ENCODE data around the gene CCDC198. TPM values are rescaled to one million over a fixed set of nuclear protein-coding genes. Genes with fewer than 3 reads are reported as not detected.

CCDC198 gene
- total and polyA plus RNA-seq, 2 donors (not counting 3 experiments of a cell fraction or from before 2014, with no cell fraction given) = not detected

- intact Hi-C loops (cut with micrococcal nuclease) = no loop called here
- H3K9me1 ChIP-seq (replicated peaks; ENCODE audit: control insufficient read depth, extremely low read depth, insufficient read depth, low read length) = no peaks in the 10 kb centered on the region
- no peaks in the 10 kb centered on the region for H3K9me3 ChIP-seq (replicated peaks; ENCODE audit: control insufficient read depth, insufficient read depth, low read length)
- no peak for DNase-seq (ENCODE audit: low read depth, low spot score)
- H3K36me3 ChIP-seq (ENCODE audit: control insufficient read depth in 2 of 2, extremely low read depth in 1 of 2, insufficient read depth in 2 of 2, low read length in 2 of 2) = no peaks in the 10 kb centered on the region
- H4K20me1 ChIP-seq (replicated peaks; ENCODE audit: control insufficient read depth, extremely low read depth, insufficient read depth, low read length) = no peaks in the 10 kb centered on the region
- dilution Hi-C loops (cut with MboI; ENCODE audit: extremely low pct_ligation_motif_present, low sequenced_read_pairs) = no loop called here
- H2AFZ ChIP-seq (ENCODE audit: low read depth, low read length) = no peak overlapping the region
- BruUV-seq (replicated peaks) = no TSS peak
- no peak overlapping the region for H3K4me2 ChIP-seq (ENCODE audit: insufficient read depth, low read length)
- FAIRE-seq = no peak
- no peaks in the 10 kb centered on the region for H3K27me3 ChIP-seq (ENCODE audit: control insufficient read depth in 2 of 2, insufficient read depth in 2 of 2, low read length in 2 of 2)
- CTCF ChIA-PET = no interaction called here
- no peaks in the 10 kb centered on the region for H3K4me1 ChIP-seq (ENCODE audit: control insufficient read depth, extremely low read depth, insufficient read depth, low read length)
- no peaks in the 10 kb centered on the region for H3K79me2 ChIP-seq (ENCODE audit: control insufficient read depth, insufficient read depth, low read length)
- H3K27ac ChIP-seq (ENCODE audit: insufficient read depth, low read depth, low read length) = no peak overlapping the region
- POLR2A ChIA-PET = no interaction called here
- TF ChIP-seq POLR2A (IDR thresholded peaks at IDR 0.05; ENCODE audit: low read depth, low read length) (no peak), MYC (IDR thresholded peaks at IDR 0.05; ENCODE audit: low read depth, low read length) (no peak), EZH2 (IDR thresholded peaks at IDR 0.05; ENCODE audit: borderline replicate concordance, low read depth, low read length, severe bottlenecking) (no peak), POLR2AphosphoS5 (IDR thresholded peaks at IDR 0.05; ENCODE audit: insufficient read depth, low read depth, low read length) (no peak), JUN (IDR thresholded peaks at IDR 0.05; ENCODE audit: borderline replicate concordance, insufficient read depth, insufficient read length, low read depth) (no peak), GATA2 (IDR thresholded peaks at IDR 0.05; ENCODE audit: insufficient read depth, insufficient read length, low read depth, low read length) (no peak)
- TF ChIP-seq, protein P1, sequence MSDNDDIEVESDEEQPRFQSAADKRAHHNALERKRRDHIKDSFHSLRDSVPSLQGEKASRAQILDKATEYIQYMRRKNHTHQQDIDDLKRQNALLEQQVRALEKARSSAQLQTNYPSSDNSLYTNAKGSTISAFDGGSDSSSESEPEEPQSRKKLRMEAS (IDR thresholded peaks at IDR 0.05; ENCODE audit: insufficient read depth, insufficient read length) = no peak
- TF ChIP-seq, protein P2, sequence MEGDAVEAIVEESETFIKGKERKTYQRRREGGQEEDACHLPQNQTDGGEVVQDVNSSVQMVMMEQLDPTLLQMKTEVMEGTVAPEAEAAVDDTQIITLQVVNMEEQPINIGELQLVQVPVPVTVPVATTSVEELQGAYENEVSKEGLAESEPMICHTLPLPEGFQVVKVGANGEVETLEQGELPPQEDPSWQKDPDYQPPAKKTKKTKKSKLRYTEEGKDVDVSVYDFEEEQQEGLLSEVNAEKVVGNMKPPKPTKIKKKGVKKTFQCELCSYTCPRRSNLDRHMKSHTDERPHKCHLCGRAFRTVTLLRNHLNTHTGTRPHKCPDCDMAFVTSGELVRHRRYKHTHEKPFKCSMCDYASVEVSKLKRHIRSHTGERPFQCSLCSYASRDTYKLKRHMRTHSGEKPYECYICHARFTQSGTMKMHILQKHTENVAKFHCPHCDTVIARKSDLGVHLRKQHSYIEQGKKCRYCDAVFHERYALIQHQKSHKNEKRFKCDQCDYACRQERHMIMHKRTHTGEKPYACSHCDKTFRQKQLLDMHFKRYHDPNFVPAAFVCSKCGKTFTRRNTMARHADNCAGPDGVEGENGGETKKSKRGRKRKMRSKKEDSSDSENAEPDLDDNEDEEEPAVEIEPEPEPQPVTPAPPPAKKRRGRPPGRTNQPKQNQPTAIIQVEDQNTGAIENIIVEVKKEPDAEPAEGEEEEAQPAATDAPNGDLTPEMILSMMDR (IDR thresholded peaks at IDR 0.05; ENCODE audit: extremely low read depth in 1 of 2, insufficient read depth in 1 of 2, low read depth in 1 of 2, low read length in 2 of 2) = no peak
- H3K4me3 ChIP-seq (replicated peaks in 1 of 3; ENCODE audit: insufficient read depth in 1 of 3, low read depth in 1 of 3, low read length in 3 of 3) = no peak overlapping the region
- H3K9ac ChIP-seq (replicated peaks; ENCODE audit: extremely low read depth, insufficient read depth, low read length) = no peak overlapping the region
These were observed 31.1 kb downstream of the CCDC198 start for GRCh38 chr14:57462551-57462950.
